Keratinocyte (primary cell): ENCODE measurements around the gene IRF6. TPM values are rescaled to one million over a fixed set of nuclear protein-coding genes. Genes with fewer than 3 reads are reported as not detected.

Source experiments
- DNase-seq: peaks from one replicate; pipeline ENCODE4 v3.0.0-alpha.2; 2011; ENCODE audit warnings: low read depth, missing footprints, low spot score
- FAIRE-seq: peaks from 2 replicates; lab custom pipeline; 2011; peaks lifted over from hg19 to GRCh38; lab: Jason Lieb, UNC
- H2AFZ ChIP-seq: 2 replicates; pipeline ENCODE4 v1.6.0; 2012; ENCODE audit warnings: low read length, control low read depth, inconsistent platforms; ENCODE audit not compliant: control insufficient read depth
- H3K27ac ChIP-seq: 2 replicates; pipeline ENCODE4 v1.5.1; 2011; ENCODE audit warnings: low read length; ENCODE audit not compliant: control insufficient read depth, insufficient read depth
- H3K27me3 ChIP-seq: 3 replicates; pipeline ENCODE4 v1.6.0; 2011; ENCODE audit warnings: low read length; ENCODE audit not compliant: control insufficient read depth, insufficient read depth; ENCODE audit errors: extremely low read depth
- H3K36me3 ChIP-seq, 2 experiments: 2 replicates in 1 of 2; 3 replicates in 1 of 2; pipeline ENCODE4 v1.5.1; 2011; ENCODE audit warnings: low read length in 2 of 2, mild to moderate bottlenecking in 1 of 2; ENCODE audit not compliant: control insufficient read depth in 2 of 2, insufficient read depth in 2 of 2; ENCODE audit errors: extremely low read depth in 1 of 2
- H3K4me1 ChIP-seq: 3 replicates; pipeline ENCODE4 v1.5.1; 2011; ENCODE audit warnings: low read length; ENCODE audit not compliant: control insufficient read depth, insufficient read depth; ENCODE audit errors: extremely low read depth
- H3K4me2 ChIP-seq: 3 replicates; pipeline ENCODE4 v1.6.0; 2011; ENCODE audit warnings: low read depth, low read length; ENCODE audit not compliant: control insufficient read depth, insufficient read depth; ENCODE audit errors: extremely low read depth
- H3K4me3 ChIP-seq, 3 experiments: fragments of 200-600 bp in 1 of 3; sonication (generic) in 1 of 3; 2 replicates in 2 of 3; 3 replicates in 1 of 3; pipeline ENCODE4 v1.5.1; 2011 to 2016; ENCODE audit warnings: low read length in 3 of 3, mild to moderate bottlenecking in 3 of 3, control low read depth in 2 of 3, inconsistent platforms in 1 of 3, low read depth in 1 of 3, mixed read lengths in 1 of 3, mixed run types in 1 of 3, moderate library complexity in 1 of 3; ENCODE audit not compliant: control insufficient read depth in 2 of 3, insufficient read depth in 2 of 3; ENCODE audit errors: extremely low read depth in 1 of 3
- H3K79me2 ChIP-seq: 2 replicates; pipeline ENCODE4 v1.6.0; 2012; ENCODE audit warnings: low read length; ENCODE audit not compliant: control insufficient read depth, insufficient read depth
- H3K9ac ChIP-seq: 3 replicates; pipeline ENCODE4 v1.6.0; 2011; ENCODE audit warnings: low read length; ENCODE audit not compliant: control insufficient read depth, insufficient read depth; ENCODE audit errors: extremely low read depth
- H3K9me1 ChIP-seq: 3 replicates; pipeline ENCODE4 v1.6.0; 2011; ENCODE audit warnings: low read length; ENCODE audit not compliant: control insufficient read depth, insufficient read depth; ENCODE audit errors: extremely low read depth
- H3K9me3 ChIP-seq: 2 replicates; pipeline ENCODE4 v1.5.1; 2012; ENCODE audit warnings: low read depth, low read length; ENCODE audit not compliant: control insufficient read depth
- H4K20me1 ChIP-seq: 3 replicates; pipeline ENCODE4 v1.6.0; 2011; ENCODE audit warnings: low read length; ENCODE audit not compliant: control insufficient read depth, insufficient read depth; ENCODE audit errors: extremely low read depth
- CTCF ChIP-seq, 3 experiments: IDR thresholded peaks in 1 of 3; conservative IDR thresholded peaks in 1 of 3; optimal IDR thresholded peaks in 1 of 3; 2 replicates in 2 of 3; 3 replicates in 1 of 3; pipeline versions ENCODE3 to v1.5.1; 2011; ENCODE audit warnings: low read length in 3 of 3, mild to moderate bottlenecking in 3 of 3, moderate library complexity in 2 of 3, control low read depth in 1 of 3, inconsistent platforms in 1 of 3; ENCODE audit not compliant: insufficient read depth in 2 of 3; ENCODE audit errors: extremely low read depth in 1 of 3
- EZH2 ChIP-seq: IDR thresholded peaks from one replicate; pipeline ENCODE4 v1.6.1; 2012; ENCODE audit warnings: inconsistent platforms, mild to moderate bottlenecking, low read length, moderate library complexity
- dilution Hi-C: fragments of 300-500 bp; cut with MboI; formaldehyde crosslinking; loops from one replicate; pipeline ENCODE4 v1.7.0; 2020; ENCODE audit warnings: low sequenced_read_pairs; ENCODE audit not compliant: extremely low pct_ligation_motif_present
- polyA plus RNA-seq, 5 experiments: library from polyadenylated mRNA; depleted of rRNA in 3 of 5; stranded (reverse) in 3 of 5; stranded (forward) in 1 of 5; unstranded in 1 of 5; fragments of >200 nt; gene quantifications; 1 replicate in 1 of 5; 2 replicates in 3 of 5; 3 replicates in 1 of 5; pipeline versions ENCODE4 v1.2.1 to v1.2.3, GENCODE V29; 2011 to 2012; ENCODE audit warnings: missing spikeins in 2 of 5, low read depth in 1 of 5, low replicate concordance in 1 of 5

The IRF6 gene
- polyA plus RNA-seq, 1 donor (not counting 4 experiments of a cell fraction or from before 2014, with no cell fraction given), result 476 TPM

GRCh38 chr1:209743145-209743482 lies 62.8 kb downstream of the IRF6 start:
- H3K4me1 ChIP-seq, result peaks cover 8% of the 10 kb centered on the region
- H3K79me2 ChIP-seq, result no peaks in the 10 kb centered on the region
- no peak overlapping the region for H2AFZ ChIP-seq
- H3K9me1 ChIP-seq, result no peaks in the 10 kb centered on the region
- H3K27ac ChIP-seq, result no peak overlapping the region
- FAIRE-seq (no peak), DNase-seq (no peak)
- no peak overlapping the region for H3K4me2 ChIP-seq
- no peak overlapping the region for H3K4me3 ChIP-seq
- no peaks in the 10 kb centered on the region for H3K9me3 ChIP-seq
- no peaks in the 10 kb centered on the region for H3K27me3 ChIP-seq
- H3K36me3 ChIP-seq, result no peaks in the 10 kb centered on the region
- no peak overlapping the region for H3K9ac ChIP-seq
- TF ChIP-seq EZH2 (no peak), CTCF (optimal IDR thresholded peaks at IDR 0.05 in 1 of 3, IDR thresholded peaks at IDR 0.05 in 1 of 3, conservative IDR thresholded peaks at IDR 0.05 in 1 of 3; ENCODE audit: extremely low read depth in 1 of 3, insufficient read depth in 2 of 3, low read length in 3 of 3) (no peak)
- H4K20me1 ChIP-seq, result no peaks in the 10 kb centered on the region
- dilution Hi-C loops, result no loop called here

- Histone ChIP-seq H3K9ac (no peak overlapping the region), H3K79me2 (no peaks in the 10 kb centered on the region), H2AFZ (no peak overlapping the region), H3K4me3 (no peak overlapping the region), H3K36me3 (no peaks in the 10 kb centered on the region), H3K27ac (no peak overlapping the region), H4K20me1 (no peaks in the 10 kb centered on the region), H3K27me3 (no peaks in the 10 kb centered on the region), H3K4me1 (peaks cover 5% of the 10 kb centered on the region), H3K9me1 (no peaks in the 10 kb centered on the region), H3K4me2 (no peak overlapping the region), H3K9me3 (no peaks in the 10 kb centered on the region)
- FAIRE-seq, result no peak
- dilution Hi-C loops, result no loop called here
- no peak for DNase-seq
- no peak for TF ChIP-seq EZH2
- TF ChIP-seq CTCF (optimal IDR thresholded peaks at IDR 0.05 in 1 of 3, IDR thresholded peaks at IDR 0.05 in 1 of 3, conservative IDR thresholded peaks at IDR 0.05 in 1 of 3; ENCODE audit: extremely low read depth in 1 of 3, insufficient read depth in 2 of 3, low read length in 3 of 3), result no peak
These were observed 63.4 kb downstream of the IRF6 start for GRCh38 chr1:209742409-209743144.
